K562 (cell line): ENCODE measurements around the gene SYVN1. TPM values are rescaled to one million over a fixed set of nuclear protein-coding genes. Genes with fewer than 3 reads are reported as not detected.

Source experiments
- ATAC-seq: fragments of 200-7000 bp; cut with Tn5 transposase; 3 replicates; pipeline ENCODE4 v1.9.1; 2020; ENCODE audit warnings: moderate library complexity
- BruUV-seq: library from RNA; stranded (reverse); fragments of 400-500 nt; replicated peaks from 2 replicates; lab custom pipeline; 2021; lab: Mats Ljungman, UMichigan
- CTCF ChIA-PET: fragments of 300-600 bp; formaldehyde crosslinking; extraction: SDS; loops from one replicate; lab custom pipeline; 2021; ENCODE audit warnings: low intra/inter-chr PET ratio; lab: Yijun Ruan, JAX
- POLR2A ChIA-PET: fragments of 300-600, 350-650 bp; sonication (Branson Sonifier 250); formaldehyde crosslinking; extraction: SDS; loops from one replicate; lab custom pipeline; 2021; ENCODE audit warnings: antibody characterized with exemption, inconsistent platforms; lab: Yijun Ruan, JAX
- DNase-seq, 4 experiments: peaks; one replicate each; pipeline versions ENCODE4 v3.0.0 to v3.0.0-alpha.2; 2011 to 2018; ENCODE audit warnings: low spot score in 3 of 4, mixed read lengths in 3 of 4; ENCODE audit errors: extremely low read depth in 1 of 4
- FAIRE-seq: peaks from 2 replicates; lab custom pipeline; 2011; peaks lifted over from hg19 to GRCh38; lab: Jason Lieb, UNC
- H2AFZ ChIP-seq: 2 replicates; pipeline ENCODE4 v1.6.0; 2011; ENCODE audit warnings: low read depth, low read length, control low read depth, inconsistent platforms
- H3K27ac ChIP-seq: fragments of 200-600 bp; 3 replicates; pipeline ENCODE4 v1.8.0; 2011; ENCODE audit warnings: low read depth, mild to moderate bottlenecking, control low read depth, inconsistent platforms, low read length, moderate library complexity, mixed read lengths; ENCODE audit errors: extremely low read depth
- H3K27me3 ChIP-seq, 2 experiments: fragments of 300-600 bp in 1 of 2; 2 replicates in 1 of 2; 3 replicates in 1 of 2; pipeline versions ENCODE4 v1.6.0 to v1.8.0; 2011; ENCODE audit warnings: inconsistent platforms in 2 of 2, low read length in 2 of 2, mild to moderate bottlenecking in 1 of 2, mixed read lengths in 1 of 2, moderate library complexity in 1 of 2; ENCODE audit not compliant: control insufficient read depth in 2 of 2, insufficient read depth in 2 of 2
- H3K36me3 ChIP-seq: fragments of 300-600 bp; 3 replicates; pipeline ENCODE4 v1.8.0; 2011; ENCODE audit warnings: mild to moderate bottlenecking, low read length, inconsistent platforms; ENCODE audit not compliant: control insufficient read depth, insufficient read depth
- H3K4me1 ChIP-seq, 2 experiments: fragments of 200-600 bp in 1 of 2; replicated peaks in 1 of 2; 2 replicates in 1 of 2; 3 replicates in 1 of 2; pipeline versions ENCODE4 v1.5.1 to v1.8.0; 2011; ENCODE audit warnings: inconsistent platforms in 2 of 2, low read length in 2 of 2, mild to moderate bottlenecking in 1 of 2, mixed read lengths in 1 of 2, moderate library complexity in 1 of 2; ENCODE audit not compliant: control insufficient read depth in 2 of 2, insufficient read depth in 2 of 2
- H3K4me2 ChIP-seq: 2 replicates; pipeline ENCODE4 v1.6.1; 2011; ENCODE audit warnings: low read length, control low read depth, inconsistent platforms, mixed read lengths; ENCODE audit not compliant: insufficient read depth
- H3K4me3 ChIP-seq: fragments of 200-600 bp; sonication (generic), shearing (Covaris generic); 2 replicates; pipeline ENCODE4 v1.5.1; 2016; ENCODE audit warnings: control low read depth, inconsistent platforms
- H3K79me2 ChIP-seq: fragments of 200-600 bp; 3 replicates; pipeline ENCODE4 v1.8.0; 2011; ENCODE audit warnings: low read length, inconsistent platforms; ENCODE audit not compliant: control insufficient read depth, insufficient read depth
- H3K9ac ChIP-seq, 2 experiments: 2 replicates each; pipeline versions ENCODE4 v1.6.0 to v1.6.1; 2011; ENCODE audit warnings: low read depth in 2 of 2, low read length in 2 of 2, control low read depth in 1 of 2, inconsistent platforms in 1 of 2, mild to moderate bottlenecking in 1 of 2, mixed read lengths in 1 of 2; ENCODE audit not compliant: insufficient read depth in 1 of 2
- H3K9me1 ChIP-seq: one replicate; pipeline ENCODE4 v1.6.0; 2011; ENCODE audit warnings: inconsistent platforms, mild to moderate bottlenecking, low read length, moderate library complexity; ENCODE audit not compliant: control insufficient read depth, insufficient read depth
- H3K9me3 ChIP-seq: replicated peaks from 2 replicates; pipeline ENCODE4 v1.5.1; 2011; ENCODE audit warnings: low read depth, low read length, inconsistent platforms; ENCODE audit not compliant: control insufficient read depth, insufficient read depth
- H4K20me1 ChIP-seq: replicated peaks from 2 replicates; pipeline ENCODE4 v1.6.1; 2011; ENCODE audit warnings: low read length, inconsistent platforms, mixed read lengths; ENCODE audit not compliant: control insufficient read depth, insufficient read depth
- DNMT1 ChIP-seq: fragments of 450-650 bp; IDR thresholded peaks from 2 replicates; pipeline ENCODE4 v1.6.1; 2016; ENCODE audit warnings: antibody characterized with exemption, mild to moderate bottlenecking
- HDAC2 ChIP-seq: fragments of 450-650 bp; IDR thresholded peaks from 2 replicates; pipeline ENCODE4 v1.6.1; 2016; ENCODE audit warnings: mild to moderate bottlenecking
- HMGXB4 ChIP-seq: sonication (generic); formaldehyde crosslinking; IDR thresholded peaks from 2 replicates; pipeline ENCODE4 v1.8.1; 2023; ENCODE audit warnings: mild to moderate bottlenecking, missing genetic modification reagents
- MAX ChIP-seq: sonication (generic); formaldehyde crosslinking; IDR thresholded peaks from 2 replicates; pipeline ENCODE4 v1.9.0; 2022; ENCODE audit warnings: mild to moderate bottlenecking, missing genetic modification reagents
- PCBP1 ChIP-seq: fragments of 200-400 bp; formaldehyde crosslinking; IDR thresholded peaks from 2 replicates; pipeline ENCODE4 v1.6.1; 2018; ENCODE audit warnings: mild to moderate bottlenecking, low read depth, low read length; ENCODE audit not compliant: poor library complexity, severe bottlenecking
- POLR2AphosphoS5 ChIP-seq: IDR thresholded peaks from 2 replicates; pipeline ENCODE4 v1.6.1; 2011; ENCODE audit warnings: mild to moderate bottlenecking, low read depth, low read length, moderate library complexity; ENCODE audit not compliant: control insufficient read depth, insufficient read depth
- RB1 ChIP-seq: fragments of 450-650 bp; IDR thresholded peaks from 2 replicates; pipeline ENCODE4 v1.6.1; 2017; ENCODE audit warnings: low read depth, mild to moderate bottlenecking
- TSHZ1 ChIP-seq: fragments of 250-450 bp; sonication (Bioruptor Pico); IDR thresholded peaks from 2 replicates; pipeline ENCODE4 v1.4.0; 2020; ENCODE audit warnings: mild to moderate bottlenecking, moderate library complexity
- ZNF584 ChIP-seq: fragments of 200-800 bp; sonication (Bioruptor generic); IDR thresholded peaks from 2 replicates; pipeline ENCODE4 v1.6.1; 2016; ENCODE audit warnings: low read depth, mild to moderate bottlenecking, missing genetic modification characterization, missing compliant biosample characterization
- ZNF766 ChIP-seq: fragments of 200-800 bp; sonication (Bioruptor generic); conservative IDR thresholded peaks from 2 replicates; pipeline ENCODE4 v1.6.1; 2016; ENCODE audit warnings: missing genetic modification characterization, missing compliant biosample characterization
- WGBS: fragments of 100-300 bp; shearing (Covaris generic); methylation state at CpG from one replicate; pipeline ENCODE4 v1.1.6; 2016; ENCODE audit warnings: low coverage, mixed read lengths; ENCODE audit not compliant: insufficient coverage; ENCODE audit errors: missing lambda C conversion rate; 5-methylcytosine and 5-hydroxymethylcytosine counted together
- in situ Hi-C: fragments of 300-500 bp; cut with MboI; formaldehyde crosslinking; loops from 4 replicates; pipeline ENCODE4 v1.15.0; 2018; ENCODE audit warnings: inconsistent platforms, mixed read lengths
- intact Hi-C: fragments of 100-400 bp; cut with micrococcal nuclease; formaldehyde crosslinking; loops from 2 replicates; pipeline ENCODE4 v1.14.2; 2022
- polyA plus RNA-seq, 8 experiments: library from polyadenylated mRNA; depleted of rRNA in 4 of 8; stranded (reverse) in 5 of 8; unstranded in 3 of 8; fragments of >200 nt; fragmentation: Nextera tagmentation in 2 of 8; fragmentation: Illumina TruSeq in 1 of 8; extraction: Ambion mirVana in 2 of 8; extraction: Trizol in 1 of 8; gene quantifications; 2 replicates each; pipeline versions ENCODE4 v1.2.1 to v1.2.3, GENCODE V29; 2011 to 2014; ENCODE audit warnings: inconsistent platforms in 1 of 8, missing spikeins in 1 of 8
- total RNA-seq, 7 experiments: library from RNA; depleted of rRNA in 6 of 7; stranded (reverse); fragments of >200 nt in 6 of 7; fragmentation: Illumina TruSeq in 2 of 7; extraction: Trizol in 2 of 7; gene quantifications; 2 replicates each; pipeline versions ENCODE4 v1.2.1 to v1.2.3, GENCODE V29; 2011 to 2021; ENCODE audit warnings: low replicate concordance in 1 of 7

The SYVN1 gene
- total and polyA plus RNA-seq, 9 of the 15 experiments (the other 6 are each of a cell fraction or from before 2014, with no cell fraction given): 0.41 to 47.4 (median 9.9) TPM

- peak; percentile 54; the same call in 1 of the 2 replicates for TF ChIP-seq POLR2AphosphoS5
- TF ChIP-seq RB1: peak; percentile 54
- peak; percentile 13; the same call in 1 of the 2 replicates for TF ChIP-seq HDAC2
Observed at GRCh38 chr11:65111744-65112545, 22.4 kb downstream of the SYVN1 start, which contains the start of gene TM7SF2 (continued).

GRCh38 chr11:65111159-65111743 is 23.1 kb downstream of the SYVN1 start:
- intact Hi-C loops: loop anchor here (1.0 to 10.0 kb wide), 6 partner anchors 70 to 264 kb away; partner anchors contain the start of genes CAPN1 and CDC42EP2
- ChIA-PET POLR2A (interaction anchor here (0.6 to 7.2 kb wide), 20 partner anchors 9 to 312 kb away, joined by 3 to 92 read pairs (median 4); partner anchors contain the start of genes ARL2, FAU, MRPL49 and NEAT1), CTCF (interaction anchor here (1.1 to 2.5 kb wide), 4 partner anchors 69 to 143 kb away, joined by 4 to 19 read pairs (median 13); partner anchors contain the start of genes ARL2 and CAPN1)
- FAIRE-seq (no peak), ATAC-seq (no peak), DNase-seq (no peak)
- H3K4me2 ChIP-seq: no peak overlapping the region
- no peaks in the 10 kb centered on the region for H3K27me3 ChIP-seq
- 63% methylated on average over 31 of the region's 31 CpGs for WGBS
- in situ Hi-C loops: no loop called here
- H3K36me3 ChIP-seq: peaks cover 32% of the 10 kb centered on the region
- H3K9me1 ChIP-seq: no peaks in the 10 kb centered on the region
- peaks cover 14% of the 10 kb centered on the region for H3K79me2 ChIP-seq
- no peaks in the 10 kb centered on the region for H3K9me3 ChIP-seq
- peak overlapping the region in 1 of 2 experiments; percentile 67; a peak in 2 of 4 replicates for H3K9ac ChIP-seq
- no peak overlapping the region for H3K4me3 ChIP-seq
- no peak overlapping the region for H3K27ac ChIP-seq
- no peaks in the 10 kb centered on the region for H4K20me1 ChIP-seq
- peaks cover 25 to 56% of the 10 kb centered on the region in 2 experiments for H3K4me1 ChIP-seq
- BruUV-seq: no TSS peak
- no peak overlapping the region for H2AFZ ChIP-seq
- no peak for TF ChIP-seq DNMT1
- TF ChIP-seq TSHZ1: no peak
- TF ChIP-seq MAX (CRISPR knock-in tag): peak; percentile 37
- peak; percentile 26 for TF ChIP-seq PCBP1
- TF ChIP-seq ZNF584 (CRISPR knock-in tag): no peak
- 0 out of 2 replicates have a peak, but pooled peaks have one; percentile 65 for TF ChIP-seq HMGXB4 (CRISPR knock-in tag)
- TF ChIP-seq ZNF766 (CRISPR knock-in tag): no peak
